HG02884 (cell line): Measurements from ENCODE around the gene TOMM7.
A peak's percentile ranks its signal among the peaks of the same experiment; 100 is the strongest.

Experiments
- ATAC-seq: cut with Tn5 transposase; IDR thresholded peaks from one replicate; pipeline ENCODE4 v1.9.1; 2021; ENCODE audit warnings: mild to moderate bottlenecking, moderate library complexity; ENCODE audit not compliant: unreplicated experiment

Gene TOMM7

GRCh38 chr7:22822486-22823141, at the start of gene TOMM7:
Gene TOMM7 (minus strand): TSS chr7:22822849. CDS start chr7:22822779, 70 bp downstream.
- peak; percentile 77 for ATAC-seq

DNA sequence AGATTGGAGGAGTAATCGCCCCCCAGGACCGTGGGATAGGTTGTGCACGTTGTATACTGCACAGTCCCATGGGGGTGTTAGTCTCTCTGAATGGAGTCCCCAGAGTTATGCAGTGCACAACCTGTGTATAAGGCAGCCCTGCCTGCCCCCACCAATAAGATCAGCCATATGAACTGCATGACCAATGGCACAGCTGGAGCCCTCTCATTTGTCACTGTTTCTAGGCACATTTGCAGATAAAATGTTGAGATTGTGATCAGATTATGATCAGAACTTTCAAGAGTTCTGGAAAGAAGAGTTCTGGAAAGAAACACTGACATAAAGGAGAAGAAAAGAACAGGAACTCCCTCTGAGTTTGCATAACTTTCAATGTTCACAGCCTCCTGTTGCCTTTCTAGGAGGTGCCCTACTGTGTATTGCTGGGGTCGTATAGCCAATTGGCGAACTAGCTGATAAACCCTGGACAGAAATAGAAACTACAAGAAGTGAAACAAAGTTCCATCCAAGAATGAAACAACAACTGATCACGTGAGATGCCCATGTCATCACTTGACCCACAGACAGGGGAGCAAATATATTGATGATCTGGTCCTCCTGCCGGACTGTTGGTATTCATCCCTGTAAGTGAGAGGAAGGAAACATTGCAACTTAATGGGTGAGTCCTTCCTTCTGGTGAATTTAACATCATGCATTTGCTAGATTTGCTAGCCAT, 49.6 kb upstream of the TOMM7 start:
- ATAC-seq: peak; percentile 98

GRCh38 chr7:22871661-22872060, 49.0 kb upstream of the TOMM7 start:
- ATAC-seq: no peak

DNA sequence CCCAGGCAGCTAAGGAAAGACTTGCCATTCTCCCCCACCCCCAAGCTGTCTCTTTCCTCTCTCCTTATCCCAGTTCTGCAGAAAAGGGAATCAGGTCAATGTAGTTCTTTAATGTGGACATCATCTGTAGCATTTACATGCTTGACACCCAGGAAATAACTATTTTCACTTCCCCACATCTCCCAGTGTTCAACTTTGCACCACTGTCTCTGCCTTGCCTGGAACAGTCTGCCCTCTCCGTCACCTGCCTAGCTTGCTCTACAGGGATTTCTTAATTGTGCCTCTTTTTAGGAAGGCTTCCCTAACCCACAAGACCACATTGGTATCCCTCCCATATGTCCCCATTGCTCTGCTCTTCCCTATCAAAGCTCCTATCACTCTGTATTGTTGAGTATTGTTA, 45.9 kb upstream of the TOMM7 start:
- ATAC-seq: no peak

- no peak for ATAC-seq
These were observed 44.9 kb upstream of the TOMM7 start for GRCh38 chr7:22867589-22867988.

DNA sequence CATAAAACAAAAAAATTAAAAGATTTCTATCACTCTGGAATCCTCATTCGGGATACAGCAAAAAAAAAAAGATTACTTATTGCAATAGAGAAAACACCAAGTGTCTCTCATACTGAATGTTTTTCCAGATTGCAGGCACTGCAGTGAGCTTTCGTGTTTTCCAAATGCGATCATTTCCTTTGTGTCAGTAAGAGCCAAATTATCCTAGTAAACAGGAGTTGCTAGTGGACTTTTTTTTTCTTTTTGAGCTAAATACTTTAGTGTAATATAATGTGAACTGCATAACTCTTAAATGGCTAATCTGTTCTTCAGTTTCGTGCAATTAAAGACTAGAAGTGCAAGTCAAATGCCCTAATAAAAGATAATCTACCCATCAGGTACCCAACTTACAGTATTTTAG, 44.4 kb upstream of the TOMM7 start:
- no peak for ATAC-seq

- ATAC-seq: no peak
These were observed 42.9 kb upstream of the TOMM7 start for GRCh38 chr7:22865602-22865960.

GRCh38 chr7:22864855-22865601, 42.4 kb upstream of the TOMM7 start:
- no peak for ATAC-seq

DNA sequence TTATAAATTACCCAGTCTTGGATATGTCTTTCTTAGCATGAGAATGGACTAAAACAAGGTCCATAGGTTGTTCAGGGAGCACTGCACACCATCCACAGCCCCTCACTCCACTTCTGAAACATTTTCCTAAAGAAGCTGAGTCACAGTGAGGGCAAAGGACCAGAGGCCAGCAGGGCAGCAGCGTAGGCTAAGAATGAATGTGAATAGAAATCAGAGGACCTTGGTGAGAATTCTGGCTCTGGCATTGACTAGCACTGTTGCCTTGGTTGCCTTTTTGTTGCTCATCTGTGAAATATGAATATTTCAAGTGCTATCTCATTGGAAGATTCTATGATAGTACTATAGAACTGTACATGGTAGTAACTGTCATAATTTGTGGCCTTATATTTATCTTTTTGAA, 41.7 kb upstream of the TOMM7 start:
- ATAC-seq: no peak

- no peak for ATAC-seq
These were observed 40.7 kb upstream of the TOMM7 start for GRCh38 chr7:22863156-22863899.

DNA sequence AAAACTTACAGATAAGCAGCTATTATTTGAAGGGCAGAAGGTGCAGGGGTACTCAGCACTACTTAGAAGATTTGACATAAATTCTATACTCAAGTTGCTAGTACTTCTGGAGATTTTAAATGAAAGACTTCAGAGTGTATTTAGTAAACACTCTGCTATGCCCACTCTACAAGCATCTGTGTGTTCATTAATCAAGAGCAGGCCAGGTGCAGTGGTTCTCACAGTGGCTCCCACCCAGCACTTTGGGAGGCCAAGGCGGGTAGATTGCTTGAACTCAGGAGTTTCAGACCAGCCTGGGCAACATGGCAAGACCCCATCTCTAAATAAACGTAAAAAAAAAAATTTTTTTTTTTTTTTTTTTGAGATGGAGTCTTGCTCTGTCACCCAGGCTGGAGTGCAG, 38.9 kb upstream of the TOMM7 start:
- ATAC-seq: no peak

GRCh38 chr7:22860784-22861482, 38.3 kb upstream of the TOMM7 start:
- ATAC-seq: no peak

DNA sequence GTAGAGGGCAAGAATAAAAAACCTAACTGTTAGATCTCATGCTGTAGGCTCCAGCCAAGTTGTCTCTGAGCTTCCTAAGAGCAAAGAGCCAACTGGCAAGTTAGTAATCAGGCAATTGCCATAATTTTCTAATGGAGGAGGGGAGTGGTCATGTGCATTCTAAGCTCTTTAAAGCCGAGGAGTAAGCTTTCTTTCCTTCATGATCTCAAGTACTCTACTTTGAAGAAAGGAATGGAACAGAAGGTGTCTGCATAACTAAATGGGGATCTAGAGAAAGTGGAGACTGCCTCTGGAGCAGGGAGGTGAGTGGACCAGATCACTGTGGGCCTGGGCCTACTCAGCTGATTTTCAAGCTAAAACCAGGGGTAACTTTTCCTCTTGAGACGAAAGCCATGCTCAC, 37.7 kb upstream of the TOMM7 start:
- ATAC-seq: no peak

DNA sequence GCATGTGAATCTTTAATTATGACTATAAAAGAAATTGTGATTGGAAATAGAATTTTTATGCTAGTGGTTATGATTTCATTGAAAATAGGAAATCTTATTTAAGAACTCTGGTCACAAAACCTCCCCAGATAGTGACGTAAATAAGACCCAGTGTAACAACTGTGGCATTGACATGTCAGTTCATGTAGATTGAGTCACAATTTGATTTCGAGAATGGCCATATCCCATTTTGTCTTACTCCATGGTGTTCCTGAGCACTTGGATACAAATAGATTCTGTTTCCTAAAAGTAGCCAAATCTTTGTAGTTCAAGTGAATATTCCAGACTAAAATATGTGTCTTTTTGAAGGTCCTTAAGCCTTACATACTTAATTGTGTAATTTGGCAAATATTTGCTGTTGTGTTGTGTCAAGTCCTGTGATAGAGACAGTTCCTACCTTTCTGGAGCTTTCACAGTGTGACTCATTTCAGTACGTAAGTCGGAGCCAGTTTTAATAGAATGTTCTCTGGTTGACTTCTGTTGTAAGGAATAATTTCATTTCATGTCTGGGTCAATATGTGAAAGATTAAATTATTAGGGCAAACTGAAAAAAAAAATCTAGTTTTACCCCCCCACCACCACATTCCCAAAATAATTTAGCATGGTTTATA, 37.1 kb upstream of the TOMM7 start:
- ATAC-seq: no peak

- ATAC-seq: no peak
These were observed 36.3 kb upstream of the TOMM7 start for GRCh38 chr7:22858640-22859561.

DNA sequence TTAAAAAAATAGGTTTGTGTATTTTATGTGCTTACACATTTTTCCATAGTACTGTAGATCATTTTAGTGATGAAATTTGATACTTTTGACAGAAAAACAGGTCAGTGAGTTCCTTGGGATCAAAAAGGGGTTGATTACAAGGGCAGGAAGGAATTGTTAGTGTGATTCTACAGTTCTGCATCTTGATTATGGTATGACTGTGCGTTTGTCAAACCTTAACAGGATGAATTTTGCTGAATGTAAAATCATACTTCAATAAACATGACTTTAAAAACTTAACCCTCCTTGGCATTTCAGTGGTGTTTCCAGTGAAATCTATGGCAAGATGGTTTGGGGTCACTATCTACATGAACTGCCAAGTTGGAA, 35.6 kb upstream of the TOMM7 start:
- ATAC-seq: no peak

DNA sequence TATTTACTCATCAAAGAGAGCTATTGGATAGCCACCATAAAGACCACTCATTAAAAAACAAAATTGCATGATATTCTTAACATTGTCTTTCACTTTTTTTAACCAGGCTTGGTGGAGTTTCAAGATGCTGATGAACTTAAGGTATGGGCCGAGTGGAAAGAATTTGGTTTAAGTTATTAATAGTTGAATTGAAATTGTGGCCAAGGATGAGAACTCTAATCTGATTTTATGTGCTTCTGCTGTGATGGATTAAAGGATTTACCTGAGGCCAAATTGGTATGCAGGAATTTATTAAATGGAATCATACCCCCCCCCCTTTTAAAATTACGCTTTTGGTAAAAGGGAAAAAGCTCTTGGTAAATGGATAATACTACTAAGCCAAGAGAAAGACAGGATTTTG, 33.8 kb upstream of the TOMM7 start:
- no peak for ATAC-seq

DNA sequence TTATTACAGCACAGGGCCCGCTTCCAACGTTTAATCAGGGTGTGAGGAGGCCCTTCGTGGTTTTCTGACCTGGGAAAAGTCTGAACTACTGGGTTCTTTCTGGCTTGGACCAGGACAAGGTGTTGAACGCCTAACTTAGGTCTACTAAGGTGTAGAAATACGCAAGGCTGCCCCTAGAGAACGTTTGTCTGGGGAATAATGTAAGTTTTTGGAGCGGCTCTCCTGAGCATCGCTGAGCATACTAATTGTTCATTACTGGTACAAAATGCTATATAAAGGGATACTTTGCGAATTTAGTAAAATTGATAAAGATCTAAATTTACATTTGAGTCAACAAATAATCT, 32.4 kb upstream of the TOMM7 start:
- ATAC-seq: no peak
